GM23338 (cell line): ENCODE measurements around the gene CNDP1. TPM values are rescaled to one million over a fixed set of nuclear protein-coding genes. Genes with fewer than 3 reads are reported as not detected.

Experiments used
- ATAC-seq: fragments of 200-7000 bp; cut with Tn5 transposase; 3 replicates; pipeline ENCODE4 v1.9.1; 2020
- DNase-seq: peaks from one replicate; pipeline ENCODE4 v3.0.0-alpha.2; 2015; ENCODE audit warnings: low spot score
- H2AFZ ChIP-seq: fragments of 200-600 bp; sonication (generic); 2 replicates; pipeline ENCODE4 v1.8.0; 2016; ENCODE audit warnings: antibody characterized with exemption, mild to moderate bottlenecking, moderate library complexity
- H3F3A ChIP-seq: fragments of 200-600 bp; sonication (generic); replicated peaks from 2 replicates; pipeline ENCODE4 v1.8.0; 2017; ENCODE audit warnings: antibody characterized with exemption, mixed run types, low read depth
- H3K27ac ChIP-seq: fragments of 200-600 bp; sonication (generic); 2 replicates; pipeline ENCODE4 v1.6.1; 2016; ENCODE audit warnings: low read depth
- H3K27me3 ChIP-seq: fragments of 200-600 bp; sonication (generic); 2 replicates; pipeline ENCODE4 v1.8.0; 2016; ENCODE audit warnings: mild to moderate bottlenecking, mixed run types, moderate library complexity; ENCODE audit not compliant: insufficient read depth
- H3K36me3 ChIP-seq: fragments of 200-600 bp; sonication (generic); 2 replicates; pipeline ENCODE4 v1.8.0; 2016; ENCODE audit warnings: mild to moderate bottlenecking; ENCODE audit not compliant: insufficient read depth
- H3K4me1 ChIP-seq: fragments of 200-600 bp; sonication (generic); 2 replicates; pipeline ENCODE4 v1.8.0; 2016; ENCODE audit warnings: mild to moderate bottlenecking, moderate library complexity; ENCODE audit not compliant: insufficient read depth
- H3K4me2 ChIP-seq: fragments of 200-600 bp; sonication (generic); 2 replicates; pipeline ENCODE4 v1.7.1; 2017; ENCODE audit warnings: mixed run types
- H3K4me3 ChIP-seq: fragments of 200-600 bp; sonication (generic); 2 replicates; pipeline ENCODE4 v1.6.1; 2016; ENCODE audit warnings: mixed run types
- H3K79me2 ChIP-seq: fragments of 200-600 bp; sonication (generic); replicated peaks from 2 replicates; pipeline ENCODE4 v1.8.0; 2017; ENCODE audit warnings: mild to moderate bottlenecking; ENCODE audit not compliant: insufficient read depth
- H3K9me2 ChIP-seq: fragments of 200-600 bp; sonication (generic); 2 replicates; pipeline ENCODE4 v1.8.0; 2017; ENCODE audit not compliant: insufficient read depth
- H4K20me1 ChIP-seq: fragments of 200-600 bp; sonication (generic); replicated peaks from 2 replicates; pipeline ENCODE4 v1.8.0; 2017; ENCODE audit warnings: mild to moderate bottlenecking; ENCODE audit not compliant: insufficient read depth
- H3K27ac Mint-ChIP-seq: 2 replicates; pipeline ENCODE4 v1.8.0; 2020; ENCODE audit warnings: inconsistent platforms, mild to moderate bottlenecking, moderate library complexity, mixed read lengths
- H3K27me3 Mint-ChIP-seq: 3 replicates; pipeline ENCODE4 v1.8.0; 2022; ENCODE audit warnings: low read depth, mild to moderate bottlenecking, moderate library complexity, mixed read lengths, inconsistent platforms; ENCODE audit not compliant: insufficient read depth, poor library complexity
- H3K36me3 Mint-ChIP-seq: 3 replicates; pipeline ENCODE4 v1.8.0; 2021; ENCODE audit warnings: low read depth, mild to moderate bottlenecking, inconsistent platforms, moderate library complexity, mixed read lengths
- H3K4me1 Mint-ChIP-seq: 3 replicates; pipeline ENCODE4 v1.8.0; 2020; ENCODE audit warnings: mild to moderate bottlenecking, inconsistent platforms, mixed read lengths
- H3K4me3 Mint-ChIP-seq: 3 replicates; pipeline ENCODE4 v1.8.0; 2021; ENCODE audit warnings: moderate library complexity, mild to moderate bottlenecking, inconsistent platforms, mixed read lengths
- H3K9me3 Mint-ChIP-seq: 3 replicates; pipeline ENCODE4 v1.8.0; 2020; ENCODE audit warnings: moderate library complexity, mild to moderate bottlenecking, inconsistent platforms, mixed read lengths
- CREB1 ChIP-seq: fragments of 250-450 bp; sonication (Bioruptor Pico); IDR thresholded peaks from 2 replicates; pipeline ENCODE4 v1.5.0; 2020; ENCODE audit warnings: low read depth, mild to moderate bottlenecking, moderate library complexity
- POLR2AphosphoS5 ChIP-seq: IDR thresholded peaks from 2 replicates; pipeline ENCODE4 v1.6.1; 2016; ENCODE audit warnings: antibody characterized with exemption, low read depth
- STAT1 ChIP-seq: IDR thresholded peaks from one replicate; pipeline ENCODE4 v1.6.1; 2016; ENCODE audit warnings: antibody characterized with exemption; ENCODE audit not compliant: unreplicated experiment
- ZNF114 ChIP-seq: fragments of 250-450 bp; sonication (Bioruptor Pico); IDR thresholded peaks from 2 replicates; pipeline ENCODE4 v1.5.0; 2020; ENCODE audit warnings: mild to moderate bottlenecking, moderate library complexity
- ZNF331 ChIP-seq: fragments of 250-450 bp; sonication (Bioruptor Pico); IDR thresholded peaks from 2 replicates; pipeline ENCODE4 v1.5.0; 2020; ENCODE audit warnings: low read depth, mild to moderate bottlenecking, moderate library complexity
- ZNF462 ChIP-seq: fragments of 250-450 bp; sonication (Bioruptor Pico); IDR thresholded peaks from 2 replicates; pipeline ENCODE4 v1.5.0; 2020; ENCODE audit warnings: mild to moderate bottlenecking, moderate library complexity
- polyA plus RNA-seq: library from polyadenylated mRNA; unstranded; fragments of >200 nt; fragmentation: Nextera tagmentation; extraction: Ambion mirVana; gene quantifications from 2 replicates; pipeline ENCODE4 v1.2.1, GENCODE V29; 2016
- total RNA-seq: library from RNA; depleted of rRNA; stranded (reverse); fragments of >200 nt; shearing (Covaris generic); gene quantifications from 2 replicates; pipeline ENCODE4 v1.2.3, GENCODE V29; 2014

CNDP1 gene
- total and polyA plus RNA-seq, 2 experiments from 2014 or later = 0.03 to 0.11 TPM

GRCh38 chr18:74625157-74625556, 90.9 kb downstream of the CNDP1 start (continued):
- TF ChIP-seq ZNF462 = no peak

GRCh38 chr18:74626049-74626874, 92.0 kb downstream of the CNDP1 start:
- H3K9me3 Mint-ChIP-seq = no peaks in the 10 kb centered on the region
- peaks cover 11% of the 10 kb centered on the region for H3K79me2 ChIP-seq
- H3K4me3 ChIP-seq = no peak overlapping the region
- no peaks in the 10 kb centered on the region for H3K27me3 Mint-ChIP-seq
- no peaks in the 10 kb centered on the region for H3K9me2 ChIP-seq
- H3F3A ChIP-seq = no peaks in the 10 kb centered on the region
- no peaks in the 10 kb centered on the region for H4K20me1 ChIP-seq
- H3K27ac Mint-ChIP-seq = no peak overlapping the region
- TF ChIP-seq CREB1 (no peak), STAT1 (no peak), ZNF114 (CRISPR knock-in tag) (no peak), POLR2AphosphoS5 (no peak), ZNF331 (no peak), ZNF462 (no peak)
- no peak overlapping the region for H3K4me2 ChIP-seq
- no peak for ATAC-seq
- no peaks in the 10 kb centered on the region for H3K36me3 Mint-ChIP-seq
- no peak for DNase-seq
- H3K4me1 Mint-ChIP-seq = peaks cover 8% of the 10 kb centered on the region
- H3K4me3 Mint-ChIP-seq = no peak overlapping the region
- no peak overlapping the region for H2AFZ ChIP-seq
- H3K27me3 ChIP-seq = no peaks in the 10 kb centered on the region
- peaks cover 16% of the 10 kb centered on the region for H3K4me1 ChIP-seq
- H3K36me3 ChIP-seq = no peaks in the 10 kb centered on the region
- no peak overlapping the region for H3K27ac ChIP-seq
